Prostate gland (tissue), 2 donors: ENCODE results near the gene TMBIM1.

Source experiments
- POLR2A ChIP-seq: fragments of 450-650 bp; IDR thresholded peaks from one replicate; pipeline ENCODE4 v1.6.1; 2016; ENCODE audit warnings: antibody characterized with exemption, mild to moderate bottlenecking
- TF ChIP-seq, protein P1 (sequence below), 4 experiments: fragments of 200-600 bp in 2 of 4; fragments of 450-650 bp in 2 of 4; sonication (generic) in 2 of 4; IDR thresholded peaks; 1 replicate in 3 of 4; 2 replicates in 1 of 4; pipeline ENCODE4 v1.5.1; 2016 to 2019; ENCODE audit warnings: antibody characterized with exemption in 4 of 4, mild to moderate bottlenecking in 2 of 4, moderate library complexity in 2 of 4

DNA sequence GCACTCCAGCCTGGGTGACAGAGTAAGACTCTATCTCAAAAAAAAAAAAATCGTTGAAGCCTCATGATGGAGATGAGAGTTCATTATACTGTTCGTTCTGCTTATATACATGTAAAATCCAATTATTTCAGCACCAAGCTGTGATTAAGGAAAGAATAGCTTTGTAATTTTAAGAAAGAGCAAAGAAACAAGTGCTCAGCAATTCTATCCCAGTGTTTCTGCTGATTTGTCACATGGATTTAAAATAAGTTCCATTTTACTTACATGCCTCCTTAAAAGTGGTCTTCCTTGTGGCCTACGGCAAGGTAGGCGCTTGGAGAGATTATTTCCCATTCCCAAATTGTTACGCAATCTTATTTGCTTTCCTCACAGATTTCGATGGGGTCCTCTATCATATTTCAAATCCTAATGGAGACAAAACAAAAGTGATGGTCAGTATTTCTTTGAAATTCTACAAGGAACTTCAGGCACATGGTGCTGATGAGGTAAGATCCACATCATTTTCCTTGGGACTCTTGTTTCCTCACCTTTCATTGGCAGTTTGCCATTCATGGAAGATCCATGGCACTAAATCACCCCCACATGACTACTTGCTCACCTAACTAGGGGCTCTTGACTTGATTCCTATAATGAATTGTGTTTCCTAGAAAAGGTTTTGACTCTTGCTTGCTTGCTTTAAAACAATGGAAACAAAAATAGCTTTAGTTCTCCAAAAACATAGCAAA, 63.8 kb downstream of the TMBIM1 start:
- TF ChIP-seq POLR2A = no peak
- TF ChIP-seq, protein P1, sequence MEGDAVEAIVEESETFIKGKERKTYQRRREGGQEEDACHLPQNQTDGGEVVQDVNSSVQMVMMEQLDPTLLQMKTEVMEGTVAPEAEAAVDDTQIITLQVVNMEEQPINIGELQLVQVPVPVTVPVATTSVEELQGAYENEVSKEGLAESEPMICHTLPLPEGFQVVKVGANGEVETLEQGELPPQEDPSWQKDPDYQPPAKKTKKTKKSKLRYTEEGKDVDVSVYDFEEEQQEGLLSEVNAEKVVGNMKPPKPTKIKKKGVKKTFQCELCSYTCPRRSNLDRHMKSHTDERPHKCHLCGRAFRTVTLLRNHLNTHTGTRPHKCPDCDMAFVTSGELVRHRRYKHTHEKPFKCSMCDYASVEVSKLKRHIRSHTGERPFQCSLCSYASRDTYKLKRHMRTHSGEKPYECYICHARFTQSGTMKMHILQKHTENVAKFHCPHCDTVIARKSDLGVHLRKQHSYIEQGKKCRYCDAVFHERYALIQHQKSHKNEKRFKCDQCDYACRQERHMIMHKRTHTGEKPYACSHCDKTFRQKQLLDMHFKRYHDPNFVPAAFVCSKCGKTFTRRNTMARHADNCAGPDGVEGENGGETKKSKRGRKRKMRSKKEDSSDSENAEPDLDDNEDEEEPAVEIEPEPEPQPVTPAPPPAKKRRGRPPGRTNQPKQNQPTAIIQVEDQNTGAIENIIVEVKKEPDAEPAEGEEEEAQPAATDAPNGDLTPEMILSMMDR (IDR thresholded peaks at IDR 0.05) = no peak
